GM18517 (cell line): Measurements from ENCODE around the gene TSPO2.

Source experiments
- ATAC-seq: cut with Tn5 transposase; IDR thresholded peaks from one replicate; pipeline ENCODE4 v1.9.1; 2021; ENCODE audit warnings: mild to moderate bottlenecking, moderate library complexity; ENCODE audit not compliant: unreplicated experiment

Gene TSPO2

DNA sequence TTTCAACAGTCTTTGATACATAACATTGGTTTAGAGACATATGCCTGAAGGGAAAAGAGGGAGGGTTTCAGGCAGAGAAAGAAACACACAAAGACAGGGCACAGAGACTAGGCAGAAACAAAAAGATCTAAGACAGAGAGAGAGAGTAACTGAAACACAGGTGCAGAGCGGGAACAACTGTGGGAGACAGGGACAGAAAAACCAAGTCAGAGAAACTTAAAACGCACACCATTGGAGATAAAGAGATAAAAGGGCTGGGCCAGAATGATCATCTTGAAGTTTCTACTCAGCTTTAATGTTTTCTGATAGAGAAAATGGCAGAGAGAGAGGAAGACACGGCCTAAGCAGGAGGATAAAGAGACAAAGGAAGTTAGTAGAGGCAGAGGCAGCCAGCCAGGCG lies 15.0 kb upstream of the TSPO2 start:
- ATAC-seq = no peak

DNA sequence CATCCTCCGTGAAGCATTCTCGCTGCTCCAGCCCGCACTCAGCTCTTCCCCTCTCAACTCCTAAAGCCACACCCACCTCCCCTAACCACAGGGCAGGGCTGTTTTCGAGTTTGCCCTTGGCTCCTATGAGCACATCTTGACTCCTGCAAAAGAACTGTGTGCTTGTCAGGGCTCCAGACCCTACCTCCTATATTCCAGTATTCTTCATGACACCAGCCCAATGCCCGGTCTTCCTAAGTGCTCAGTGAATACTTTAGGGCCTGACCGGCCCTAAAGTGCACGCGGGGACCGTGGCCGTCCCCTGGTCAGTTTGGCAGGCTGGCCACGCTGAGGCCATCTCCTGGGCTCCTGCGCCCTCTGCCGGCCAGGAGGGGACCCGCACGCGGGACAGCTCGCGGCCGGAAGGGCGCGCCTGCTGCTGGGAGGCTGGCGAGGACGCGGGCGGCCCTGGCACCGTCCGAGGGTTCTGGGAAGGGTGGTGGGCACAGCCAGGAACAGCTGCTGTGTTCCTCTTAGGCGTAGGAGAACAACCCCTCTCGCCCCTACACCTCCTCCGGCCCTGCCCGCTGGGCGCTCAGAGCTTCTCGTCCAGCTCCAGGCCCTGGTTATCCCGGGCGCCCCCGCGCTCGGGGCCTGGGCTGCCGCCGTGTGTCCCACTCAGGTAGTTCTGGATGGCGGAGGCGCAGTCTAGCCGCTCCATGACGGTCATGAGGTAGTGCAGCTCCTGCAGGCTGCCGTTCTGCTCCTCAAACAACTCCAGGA lies 14.3 kb upstream of the TSPO2 start:
- ATAC-seq = peak; percentile 80

DNA sequence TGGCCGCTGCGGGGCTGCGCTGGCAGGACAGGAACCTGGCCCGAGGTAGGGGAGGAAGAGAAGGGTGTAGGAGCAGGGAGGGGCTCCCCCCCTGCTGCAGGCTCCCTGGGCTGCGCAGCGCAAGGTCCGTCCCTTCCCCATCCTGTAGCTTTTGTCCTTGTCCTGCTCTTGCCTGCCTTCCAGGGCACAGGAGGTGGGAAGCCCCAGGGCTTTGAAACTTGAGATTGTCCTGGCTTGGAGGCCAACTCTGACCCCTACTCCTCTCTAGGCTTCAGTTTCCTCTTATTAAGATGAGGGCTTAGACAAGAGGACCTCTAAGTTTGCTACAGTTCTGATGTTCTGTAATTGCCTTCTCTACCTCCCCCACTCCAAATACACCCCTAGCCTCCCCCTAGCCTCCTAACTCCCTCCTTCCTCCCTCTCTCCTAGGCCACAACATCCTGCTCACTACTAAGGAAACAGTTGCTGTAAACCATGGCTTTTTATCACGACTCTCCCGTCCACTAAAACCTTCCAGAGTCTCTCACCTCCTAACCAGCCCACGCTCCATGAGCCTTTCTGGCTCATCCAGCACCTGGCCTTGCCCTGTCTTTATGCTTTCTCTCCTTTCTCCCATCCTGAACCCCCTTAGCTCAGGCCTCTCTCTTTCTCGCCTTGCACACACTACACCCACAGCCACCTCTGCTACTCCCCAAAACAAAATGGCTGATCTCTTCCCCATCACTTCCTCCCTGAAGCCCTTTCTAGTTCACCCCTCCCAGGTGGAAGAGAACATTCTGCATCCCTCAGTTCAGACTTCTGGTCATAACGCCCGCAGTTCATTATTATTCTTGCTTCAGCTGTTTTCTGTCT lies 13.5 kb upstream of the TSPO2 start:
- peak; percentile 41 for ATAC-seq

DNA sequence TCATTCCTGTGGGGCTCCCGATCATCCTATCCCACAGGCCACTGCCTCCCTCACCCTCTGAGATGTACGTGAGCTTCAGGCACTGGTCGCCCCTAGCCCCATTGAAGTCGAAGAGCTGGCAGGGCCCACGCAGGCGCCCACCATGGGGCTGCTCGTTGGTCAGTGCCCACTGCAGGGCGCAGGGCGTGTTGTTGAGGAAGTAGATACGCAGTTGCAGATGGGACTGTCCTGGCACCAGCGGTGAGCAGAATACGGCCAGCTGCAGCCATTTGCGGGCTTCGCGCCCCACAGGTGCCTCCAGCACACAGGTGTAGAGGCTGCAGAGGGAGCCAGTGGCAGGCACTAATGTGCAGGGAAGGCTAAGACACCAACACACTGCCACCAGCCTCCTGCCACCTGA lies 9.4 kb upstream of the TSPO2 start:
- no peak for ATAC-seq

DNA sequence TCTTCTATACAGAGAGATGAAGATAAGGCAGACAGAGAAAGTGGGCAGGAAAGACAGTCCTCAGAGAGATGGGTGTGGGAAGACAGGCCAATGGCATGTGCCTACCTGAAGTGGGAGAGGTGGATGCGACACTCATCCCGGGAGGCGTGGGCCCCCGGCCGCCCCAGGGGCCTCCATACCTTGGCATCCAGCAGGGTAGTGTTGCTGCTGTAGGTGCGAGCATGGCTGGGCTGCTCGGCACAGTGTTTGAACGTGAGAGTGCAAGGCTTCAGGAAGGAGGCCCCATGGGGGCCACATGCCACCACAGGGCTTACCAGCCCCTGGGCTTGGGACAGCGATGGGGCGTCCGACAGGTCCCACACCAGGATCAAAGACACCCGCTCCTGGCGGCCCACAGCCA lies 8.5 kb upstream of the TSPO2 start:
- ATAC-seq = no peak

DNA sequence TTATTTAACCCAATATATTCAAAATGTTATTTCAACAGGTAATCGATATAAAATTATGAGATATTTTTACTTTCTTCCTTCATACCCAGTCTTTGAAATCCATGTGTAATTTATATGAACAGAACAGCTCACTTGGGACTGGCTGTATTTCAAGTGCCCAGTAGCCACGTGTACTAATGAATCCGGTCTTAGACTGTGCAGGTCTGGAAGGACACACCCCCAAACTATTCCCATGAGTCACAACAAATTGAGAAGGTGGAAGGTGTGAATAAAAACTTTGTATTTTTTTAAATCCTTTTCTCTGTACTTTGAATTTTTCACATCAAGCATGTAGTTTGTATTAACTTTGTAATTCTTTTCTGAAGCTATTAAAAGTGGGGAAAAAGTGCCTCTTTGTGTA lies 6.1 kb upstream of the TSPO2 start:
- no peak for ATAC-seq

DNA sequence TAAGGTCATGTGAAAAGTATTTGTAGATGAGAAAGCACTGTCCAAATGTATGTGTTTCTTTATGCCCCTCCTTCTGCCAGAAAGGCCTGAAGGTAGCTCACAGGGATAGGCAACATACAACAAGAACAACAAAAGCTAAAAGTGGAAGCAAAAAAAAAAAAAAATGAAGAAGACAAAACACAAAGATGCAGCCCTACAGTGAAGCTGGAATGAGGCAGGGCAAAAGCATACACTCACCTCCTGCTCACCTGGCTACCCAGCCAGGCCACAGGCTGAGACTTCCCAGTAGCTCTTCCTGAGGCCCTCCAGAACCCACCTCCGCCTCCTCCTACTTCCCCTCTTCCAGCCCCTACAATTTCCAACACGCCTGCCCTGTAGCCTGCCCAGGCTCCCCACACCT lies 5.7 kb upstream of the TSPO2 start:
- ATAC-seq = no peak

DNA sequence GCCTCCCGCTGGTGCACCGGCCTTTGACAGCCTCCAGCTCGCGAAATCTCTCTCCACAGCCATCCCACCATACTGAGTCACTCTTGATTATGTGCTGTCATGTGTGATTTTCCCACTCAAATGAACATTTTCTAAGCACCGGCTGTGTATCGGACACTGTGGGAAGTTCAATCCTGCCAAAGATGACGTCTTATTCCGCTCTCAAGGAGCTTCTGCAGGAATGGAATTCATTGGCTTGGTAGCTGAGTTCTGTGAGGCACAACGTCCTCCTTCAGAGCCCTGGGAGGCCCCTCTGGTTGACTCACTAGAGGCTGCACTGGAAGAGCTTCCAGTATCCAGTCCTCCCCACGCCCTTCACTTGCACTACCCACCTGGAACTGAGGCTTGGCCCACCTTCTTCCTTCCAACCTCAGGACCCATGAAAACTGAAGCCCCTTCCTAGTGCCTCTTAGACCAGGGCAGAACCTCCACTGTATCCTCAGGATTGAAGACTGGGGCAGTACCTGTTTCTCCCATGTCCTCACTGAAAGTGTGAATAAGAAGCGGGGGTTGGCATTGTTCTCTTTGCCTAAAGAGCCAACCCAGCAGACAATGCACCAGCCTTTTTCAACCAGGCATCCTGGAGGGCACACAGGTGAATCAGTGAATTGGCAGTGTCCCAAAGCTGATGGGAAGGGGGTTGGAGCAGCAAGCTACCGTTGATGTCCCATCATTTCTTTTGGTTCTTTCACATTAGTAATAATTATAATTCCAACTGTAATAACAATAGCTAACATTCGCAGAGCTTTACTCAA lies 5.0 kb upstream of the TSPO2 start:
- no peak for ATAC-seq

DNA sequence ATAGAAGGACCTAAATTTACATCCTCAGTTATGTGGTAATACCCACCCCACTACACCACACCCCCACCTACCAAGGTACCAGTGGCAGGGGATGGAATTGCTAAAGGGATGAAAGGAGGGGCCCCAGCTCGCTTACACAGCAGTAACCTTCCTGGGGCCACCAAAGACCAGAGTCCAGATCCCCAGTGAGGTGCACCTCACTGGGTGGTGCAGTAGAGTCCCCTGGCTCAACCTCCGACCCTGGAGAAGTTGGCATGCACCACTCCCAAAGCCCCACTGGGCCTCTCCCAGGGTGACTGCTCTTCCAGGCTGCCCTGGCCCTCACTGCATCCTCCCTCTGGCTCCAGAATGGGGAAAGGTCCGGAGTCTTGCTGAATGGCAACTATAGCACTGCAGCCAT lies 4.1 kb upstream of the TSPO2 start:
- ATAC-seq = no peak

DNA sequence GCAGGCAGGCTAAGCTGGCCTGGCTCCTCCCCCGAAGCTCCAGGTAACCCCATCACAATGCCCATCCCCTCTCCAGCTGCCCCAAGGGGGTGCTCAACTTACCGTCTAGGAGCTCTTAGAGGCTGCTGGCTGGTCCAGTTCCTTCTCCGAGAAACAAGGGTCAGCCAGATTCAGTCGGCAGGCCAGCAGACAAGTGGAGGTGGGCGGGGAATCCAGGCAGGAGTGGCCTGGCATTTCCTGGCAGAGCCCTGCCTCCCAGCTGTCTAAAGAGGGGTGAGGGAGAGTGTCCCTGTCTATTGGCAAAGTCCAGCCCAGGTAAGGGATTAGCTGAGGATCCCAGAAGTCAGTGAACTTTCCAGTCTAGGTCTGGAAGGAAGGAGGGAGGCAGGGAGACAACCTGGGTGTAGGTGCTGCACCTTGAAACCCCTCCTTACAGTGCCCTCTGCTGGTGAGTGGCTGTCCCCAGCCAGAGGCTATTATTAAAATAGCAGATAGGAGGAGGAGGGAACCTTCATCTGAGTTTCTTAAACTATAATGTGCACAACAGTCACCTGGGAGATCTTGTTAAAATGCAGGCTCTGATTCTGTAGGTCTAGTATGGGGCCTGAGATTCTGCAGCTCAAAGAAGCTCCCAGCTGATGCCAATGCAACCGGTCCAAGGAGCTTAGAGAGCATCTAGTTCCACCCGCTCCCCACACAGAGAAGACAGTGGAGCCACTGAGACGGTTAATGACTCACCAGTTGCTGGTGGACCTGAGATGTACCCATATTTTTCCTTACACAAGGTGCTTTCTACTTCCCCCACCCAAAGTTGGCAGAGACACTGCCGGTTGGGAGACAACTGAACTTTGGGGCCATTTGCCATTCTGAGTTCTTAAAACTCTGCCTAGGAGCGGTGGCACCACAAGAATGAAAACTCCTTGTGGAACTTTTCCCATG lies 2.9 kb upstream of the TSPO2 start, which contains the start of gene UNC5CL:
Gene UNC5CL (minus strand): TSS at position 162 of the 939 bp plus-strand sequence. CDS start 4,147 bp downstream, outside the sequence.
- no peak for ATAC-seq

DNA sequence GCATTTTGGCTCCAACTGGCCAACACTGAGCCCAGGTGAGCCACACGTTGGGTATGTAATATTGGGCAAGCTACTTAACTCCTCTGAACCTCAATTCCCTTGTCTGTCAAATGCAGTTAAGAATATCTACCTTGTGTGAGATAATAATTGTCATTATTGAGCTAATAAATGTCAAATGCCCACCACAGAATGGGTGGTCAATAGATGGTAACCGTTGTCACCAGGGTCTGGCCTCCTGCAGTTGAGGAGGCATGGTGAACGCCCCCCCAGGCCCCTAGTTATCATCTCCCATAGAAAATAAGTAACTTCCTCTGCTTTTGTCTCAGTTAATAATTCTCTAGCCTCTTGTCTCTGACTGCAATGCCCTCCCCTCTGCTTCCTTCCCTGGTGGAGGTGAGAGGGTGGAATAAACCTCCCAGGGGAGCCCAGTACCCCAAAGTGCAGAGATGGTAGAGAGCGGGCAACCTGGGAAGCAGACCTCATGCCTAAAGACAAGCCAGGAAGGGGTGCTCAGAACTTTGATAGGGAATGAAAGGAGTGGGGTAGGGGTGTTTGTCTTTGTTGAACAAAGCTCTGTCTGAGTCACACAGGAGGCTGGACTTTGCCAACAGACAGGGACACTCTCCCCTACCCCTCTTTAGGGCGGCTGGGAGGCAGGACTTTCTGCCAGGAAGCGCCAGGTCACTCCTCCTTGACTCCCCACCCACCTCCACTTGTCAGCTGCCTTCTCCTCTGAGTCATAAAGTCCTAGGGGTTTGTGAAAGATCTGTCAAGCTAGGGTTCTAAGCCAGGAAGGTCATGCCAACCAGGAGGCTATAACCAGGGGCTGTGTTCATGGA lies 1.9 kb upstream of the TSPO2 start:
- no peak for ATAC-seq

DNA sequence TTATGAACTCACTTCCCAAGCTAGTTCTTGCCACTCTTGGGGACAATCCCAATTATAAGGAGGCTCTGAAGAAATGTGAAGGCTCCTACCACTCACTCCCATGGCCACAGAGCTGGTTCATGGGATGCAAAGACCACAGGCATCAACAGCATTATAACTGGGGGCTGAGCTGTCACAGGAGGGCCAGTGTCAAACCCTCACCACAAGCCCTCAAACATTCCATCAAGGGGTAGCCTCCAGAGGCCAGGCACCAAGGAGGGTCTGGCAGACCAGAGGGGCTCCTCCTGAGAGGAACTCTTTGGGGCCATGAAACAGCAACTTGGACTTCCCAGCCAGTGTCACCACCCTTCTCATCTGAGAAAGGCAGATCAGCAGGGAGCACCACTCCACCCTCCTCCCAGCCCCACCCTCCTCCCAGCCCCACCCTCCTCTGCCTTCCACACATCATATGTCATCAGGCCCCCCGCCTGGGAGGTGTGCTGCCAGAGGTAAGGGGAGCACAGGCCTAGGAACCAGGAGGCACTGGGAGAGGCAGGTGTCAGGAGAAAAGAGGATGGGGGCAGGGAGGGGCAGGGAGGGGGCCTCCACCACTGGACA lies 1.2 kb upstream of the TSPO2 start:
- ATAC-seq = no peak

DNA sequence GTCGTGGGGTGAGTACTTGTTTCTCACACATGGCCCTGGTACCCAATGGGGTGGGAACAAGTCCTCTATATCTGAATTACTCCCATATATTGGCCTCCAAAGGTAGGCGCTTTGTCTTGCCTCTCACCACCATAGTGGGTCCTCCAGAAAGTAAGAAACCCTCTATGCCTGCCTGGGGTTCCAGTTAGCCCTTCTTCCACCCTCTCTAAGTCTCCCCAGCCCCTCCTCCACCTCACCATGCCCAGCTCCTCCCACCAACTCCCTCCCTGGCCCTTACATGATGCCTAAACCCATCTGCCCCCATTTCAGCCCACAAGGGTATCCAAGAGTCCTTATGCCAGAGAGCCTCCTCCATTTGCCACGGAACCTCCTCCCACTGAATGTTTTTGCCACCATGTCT lies 884 bp downstream of the TSPO2 start:
- no peak for ATAC-seq

DNA sequence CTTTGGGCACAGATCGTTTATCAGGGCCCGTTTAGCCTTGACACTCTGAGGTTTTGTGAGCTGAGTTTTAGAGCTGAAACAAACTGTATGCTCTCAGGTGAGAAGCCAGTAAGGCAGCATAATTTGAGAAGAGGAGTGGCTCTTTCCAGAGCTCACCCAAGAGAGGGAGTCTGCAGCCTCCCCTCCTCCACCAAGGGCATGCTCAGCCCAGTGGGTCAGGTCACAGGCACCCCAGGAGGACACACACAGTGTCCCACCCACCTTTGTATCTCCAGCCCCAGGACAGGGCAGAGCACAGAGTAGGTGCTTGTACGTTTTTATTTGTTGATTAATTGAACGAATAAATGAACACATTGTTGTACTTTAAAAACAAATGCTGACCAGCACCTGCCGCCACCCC lies 3.4 kb downstream of the TSPO2 start:
- no peak for ATAC-seq

DNA sequence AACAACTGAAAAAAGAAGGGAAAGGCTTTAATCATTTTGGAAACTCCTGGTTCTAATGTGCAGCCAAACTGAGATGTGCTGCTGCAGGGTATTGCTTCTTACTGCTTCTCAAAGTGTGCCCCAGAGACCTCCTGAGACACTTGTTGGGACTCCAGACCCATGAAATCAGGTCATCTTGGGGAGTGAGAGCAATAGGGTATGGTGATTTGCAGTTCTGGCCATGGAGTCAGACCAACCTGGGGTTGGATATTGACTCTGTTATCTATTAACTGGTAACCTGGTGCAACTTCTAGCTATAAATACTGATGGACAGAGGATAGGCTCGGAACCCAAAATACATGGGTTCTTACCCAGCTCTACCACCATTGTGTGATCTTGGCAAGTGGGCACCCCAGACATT lies 3.8 kb downstream of the TSPO2 start:
- ATAC-seq = no peak

DNA sequence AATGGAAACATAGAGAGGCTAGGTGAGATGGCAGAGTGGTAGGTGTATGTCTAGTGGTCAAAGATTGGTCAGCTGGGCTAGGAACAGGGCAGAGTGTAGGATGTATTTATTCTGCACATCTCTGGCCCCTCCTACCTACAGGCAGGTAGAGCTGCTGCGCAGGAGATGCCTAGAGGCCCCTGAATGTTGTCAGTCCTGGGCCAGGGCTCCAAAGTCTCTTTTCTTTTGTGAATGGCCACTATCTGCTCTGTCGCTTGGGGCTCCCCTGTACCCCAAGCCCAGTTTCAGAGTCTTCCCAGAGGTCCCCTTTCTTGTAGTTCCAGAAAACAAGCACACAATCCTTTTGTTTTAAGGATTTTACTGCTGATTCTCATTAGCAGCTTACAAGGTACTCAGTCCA lies 5.0 kb downstream of the TSPO2 start:
- ATAC-seq = no peak

DNA sequence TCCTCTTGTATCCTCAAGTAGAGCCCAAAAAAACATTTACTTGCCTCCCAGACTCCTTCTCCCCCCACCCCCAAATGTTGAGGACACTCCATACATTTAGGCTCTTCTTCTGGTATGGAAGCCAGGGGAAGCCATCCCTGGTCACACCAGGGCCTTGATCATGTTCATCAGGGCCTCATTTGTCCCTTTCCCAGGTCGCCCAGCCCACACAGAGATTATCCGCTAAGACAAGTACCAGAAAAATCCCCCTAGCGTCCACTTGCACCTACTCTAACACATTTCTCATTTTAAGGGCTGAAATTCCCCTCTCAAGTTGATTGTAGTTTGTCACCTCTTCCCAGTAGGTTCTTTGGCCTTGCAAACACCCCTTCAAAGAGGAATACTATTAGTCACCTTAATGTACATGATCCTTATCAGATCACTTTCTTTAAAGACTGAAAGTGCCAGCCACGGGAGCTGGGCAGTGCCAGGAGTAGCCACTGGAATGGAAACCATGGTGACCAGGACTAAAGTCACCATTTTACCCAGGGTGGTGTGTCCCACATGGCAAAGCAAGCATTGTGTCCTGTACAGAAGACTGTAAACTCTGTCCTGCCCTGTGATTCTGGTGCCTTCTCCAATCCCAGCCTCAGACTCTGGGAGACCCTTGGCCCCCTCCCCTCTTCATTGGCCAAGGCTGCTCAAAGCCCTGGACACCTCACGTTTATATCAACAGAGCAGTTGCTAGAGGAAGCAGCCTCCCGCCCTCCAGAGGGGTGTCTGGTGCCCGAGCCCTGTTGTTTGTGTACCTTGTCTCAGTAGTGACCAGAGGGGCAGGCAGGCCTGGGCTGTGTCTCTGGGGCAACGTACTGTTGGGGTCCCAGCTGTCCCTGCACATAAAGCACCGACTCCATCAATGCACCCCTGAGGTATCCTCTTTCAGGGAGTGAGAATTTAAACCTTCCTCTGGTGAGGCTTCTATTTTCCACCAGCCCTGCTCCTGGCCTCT lies 5.8 kb downstream of the TSPO2 start:
- ATAC-seq = no peak

DNA sequence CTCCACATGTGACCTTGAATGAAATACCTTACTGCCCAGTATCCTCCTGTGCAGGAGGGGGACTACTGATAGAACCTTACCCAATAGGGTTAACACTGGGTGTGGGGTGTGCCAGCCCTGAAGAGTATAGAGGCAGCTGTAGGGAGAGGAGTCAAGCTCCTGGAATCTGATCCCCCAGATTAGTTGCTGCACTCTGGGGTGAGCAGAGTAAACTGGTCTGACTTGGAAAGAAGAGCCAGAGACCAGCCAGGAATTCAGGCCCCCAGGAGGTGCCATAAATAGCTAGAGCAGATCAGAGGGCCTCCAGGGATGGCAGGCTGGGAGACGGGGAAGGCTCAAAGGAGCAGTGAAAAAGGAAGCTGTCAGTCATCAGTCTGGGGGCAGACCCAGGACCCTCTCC lies 7.3 kb downstream of the TSPO2 start:
- ATAC-seq = no peak
